Measurements from ENCODE around the gene CAMSAP2. TPM values are rescaled to one million over a fixed set of nuclear protein-coding genes. Genes with fewer than 3 reads are reported as not detected.

CAMSAP2 gene
- total RNA-seq, 1 donor from 2014 or later: 47.9 TPM

DNA sequence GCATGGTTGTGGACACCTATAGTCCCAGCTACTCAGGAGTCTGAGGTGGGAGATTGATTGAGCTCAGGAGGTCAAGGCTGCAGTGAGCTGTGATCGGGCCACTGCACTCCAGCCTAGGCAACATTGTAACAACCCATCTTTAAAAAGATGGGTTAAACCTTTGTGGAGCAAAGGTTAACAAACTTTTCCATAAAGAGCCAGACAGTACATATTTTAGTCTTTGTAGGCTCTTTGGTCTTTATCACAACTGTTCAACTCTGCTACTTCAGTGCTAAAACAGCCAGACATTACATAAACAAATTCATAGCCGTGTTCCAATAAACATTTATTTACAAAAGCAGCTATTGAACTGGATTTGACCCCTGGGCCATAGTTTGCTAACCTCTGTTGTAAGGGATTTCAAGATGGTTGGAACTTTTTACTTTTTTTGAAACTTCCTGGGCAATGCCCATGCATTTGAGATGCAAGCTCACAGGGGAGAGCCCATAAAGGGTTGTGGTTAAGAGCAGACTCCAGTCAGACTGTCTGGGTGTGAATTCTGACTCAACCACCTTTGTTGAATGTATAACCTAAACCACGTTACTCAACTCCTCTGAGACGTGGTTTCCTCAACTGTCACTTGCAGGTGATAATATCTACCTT lies 166.8 kb downstream of the CAMSAP2 start:
- Mint-ChIP-seq H3K36me3 (peaks cover 33% of the 10 kb centered on the region), H3K4me3 (no peak overlapping the region), H3K27ac (no peak overlapping the region), H3K27me3 (ENCODE audit: low read depth) (no peaks in the 10 kb centered on the region), H3K4me1 (peaks cover 3% of the 10 kb centered on the region), H3K9me3 (no peaks in the 10 kb centered on the region)
- DNase-seq (ENCODE audit: low spot score in 2 of 2, unreplicated experiment in 2 of 2): no peak
- TF ChIP-seq, protein P1, sequence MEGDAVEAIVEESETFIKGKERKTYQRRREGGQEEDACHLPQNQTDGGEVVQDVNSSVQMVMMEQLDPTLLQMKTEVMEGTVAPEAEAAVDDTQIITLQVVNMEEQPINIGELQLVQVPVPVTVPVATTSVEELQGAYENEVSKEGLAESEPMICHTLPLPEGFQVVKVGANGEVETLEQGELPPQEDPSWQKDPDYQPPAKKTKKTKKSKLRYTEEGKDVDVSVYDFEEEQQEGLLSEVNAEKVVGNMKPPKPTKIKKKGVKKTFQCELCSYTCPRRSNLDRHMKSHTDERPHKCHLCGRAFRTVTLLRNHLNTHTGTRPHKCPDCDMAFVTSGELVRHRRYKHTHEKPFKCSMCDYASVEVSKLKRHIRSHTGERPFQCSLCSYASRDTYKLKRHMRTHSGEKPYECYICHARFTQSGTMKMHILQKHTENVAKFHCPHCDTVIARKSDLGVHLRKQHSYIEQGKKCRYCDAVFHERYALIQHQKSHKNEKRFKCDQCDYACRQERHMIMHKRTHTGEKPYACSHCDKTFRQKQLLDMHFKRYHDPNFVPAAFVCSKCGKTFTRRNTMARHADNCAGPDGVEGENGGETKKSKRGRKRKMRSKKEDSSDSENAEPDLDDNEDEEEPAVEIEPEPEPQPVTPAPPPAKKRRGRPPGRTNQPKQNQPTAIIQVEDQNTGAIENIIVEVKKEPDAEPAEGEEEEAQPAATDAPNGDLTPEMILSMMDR (IDR thresholded peaks at IDR 0.05; ENCODE audit: unreplicated experiment): no peak

DNA sequence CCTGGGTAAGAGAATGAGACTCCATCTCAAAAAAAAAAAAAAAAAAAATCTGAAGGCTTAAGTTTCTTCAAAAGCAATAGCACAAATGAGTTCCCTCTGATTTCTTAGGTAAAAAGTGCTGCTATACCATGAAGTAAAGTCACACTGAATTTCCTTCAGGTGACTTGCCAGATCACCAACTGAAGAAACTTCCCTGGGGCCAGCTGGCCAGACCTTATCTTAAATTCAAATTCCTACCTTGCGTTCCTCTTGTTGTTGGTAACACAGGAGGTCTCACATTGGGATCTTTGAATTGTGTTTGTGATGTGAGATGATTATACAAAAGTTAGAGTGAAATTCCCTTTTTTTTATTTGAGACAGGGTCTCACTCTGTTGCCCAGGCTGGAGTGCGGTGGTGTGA lies 167.8 kb downstream of the CAMSAP2 start:
- Mint-ChIP-seq H3K27ac (no peak overlapping the region), H3K4me1 (peaks cover 3% of the 10 kb centered on the region), H3K9me3 (no peaks in the 10 kb centered on the region), H3K27me3 (ENCODE audit: low read depth) (no peaks in the 10 kb centered on the region), H3K36me3 (peaks cover 31% of the 10 kb centered on the region), H3K4me3 (no peak overlapping the region)
- TF ChIP-seq, protein P1 (IDR thresholded peaks at IDR 0.05; ENCODE audit: unreplicated experiment): no peak
- no peak for DNase-seq (ENCODE audit: low spot score in 2 of 2, unreplicated experiment in 2 of 2)

DNA sequence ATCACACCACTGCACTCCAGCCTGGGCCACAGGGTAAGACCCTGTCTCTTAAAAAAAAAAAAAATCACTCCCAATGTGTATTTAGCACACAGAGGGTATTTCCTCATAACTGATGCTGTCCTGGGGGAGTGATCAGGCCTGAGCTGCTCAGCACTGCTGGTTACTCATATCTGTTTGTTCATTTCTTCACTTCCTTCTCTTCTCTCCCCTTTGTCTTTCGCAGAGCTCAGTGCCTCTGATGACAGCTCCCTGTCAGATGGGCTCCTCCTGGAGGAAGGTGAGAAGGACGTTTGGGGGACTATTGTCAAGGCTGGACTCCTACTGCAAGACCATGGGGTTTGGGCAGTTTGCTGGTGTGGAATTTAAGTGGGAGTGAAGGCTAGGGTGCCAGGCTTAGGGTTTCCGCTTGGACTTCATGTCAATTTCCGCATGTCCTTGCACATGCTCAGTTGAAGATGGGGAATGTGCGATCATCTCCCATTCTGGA lies 169.0 kb downstream of the CAMSAP2 start:
- H3K4me3 Mint-ChIP-seq: no peak overlapping the region
- TF ChIP-seq, protein P1 (IDR thresholded peaks at IDR 0.05; ENCODE audit: unreplicated experiment): no peak
- H3K27me3 Mint-ChIP-seq (ENCODE audit: low read depth): no peaks in the 10 kb centered on the region
- H3K9me3 Mint-ChIP-seq: no peaks in the 10 kb centered on the region
- no peak for DNase-seq (ENCODE audit: low spot score in 2 of 2, unreplicated experiment in 2 of 2)
- no peaks in the 10 kb centered on the region for H3K4me1 Mint-ChIP-seq
- peaks cover 28% of the 10 kb centered on the region for H3K36me3 Mint-ChIP-seq
- no peak overlapping the region for H3K27ac Mint-ChIP-seq

DNA sequence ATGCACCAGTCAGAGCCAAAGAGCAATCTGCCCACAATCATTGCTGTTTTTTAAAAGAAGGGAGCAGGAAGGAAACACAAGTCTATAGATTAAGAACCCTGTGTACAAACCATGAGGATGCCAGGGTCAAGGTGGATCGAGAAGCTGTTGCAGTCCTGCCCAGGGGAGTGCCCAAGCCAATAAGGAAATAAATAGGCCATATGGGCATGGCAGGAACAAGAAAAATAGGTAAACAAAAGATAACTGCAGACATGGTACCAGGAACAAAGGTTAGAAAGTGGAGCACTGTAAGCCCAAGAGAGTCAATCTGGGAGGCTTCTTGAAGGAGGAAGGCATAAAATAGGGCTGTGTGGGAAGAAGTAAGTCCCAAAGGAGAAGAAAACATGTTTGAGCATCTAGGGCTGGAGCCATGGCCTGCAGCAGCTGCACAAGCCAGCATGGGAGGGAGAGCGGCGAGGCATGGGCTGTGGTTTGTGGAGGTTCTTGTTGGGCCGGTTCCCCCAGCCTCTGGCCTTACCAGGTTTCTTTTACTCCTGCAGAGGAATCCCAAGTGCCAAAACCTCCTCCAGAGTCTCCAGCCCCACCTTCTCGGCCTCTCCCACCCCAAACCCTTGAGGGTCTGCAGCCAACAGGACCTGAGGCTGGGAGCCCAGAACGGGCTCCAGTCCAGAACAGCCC lies 169.6 kb downstream of the CAMSAP2 start:
- Mint-ChIP-seq H3K36me3 (peaks cover 27% of the 10 kb centered on the region), H3K9me3 (no peaks in the 10 kb centered on the region), H3K4me3 (no peak overlapping the region), H3K27ac (no peak overlapping the region), H3K27me3 (ENCODE audit: low read depth) (no peaks in the 10 kb centered on the region), H3K4me1 (no peaks in the 10 kb centered on the region)
- no peak for DNase-seq (ENCODE audit: low spot score in 2 of 2, unreplicated experiment in 2 of 2)
- TF ChIP-seq, protein P1 (IDR thresholded peaks at IDR 0.05; ENCODE audit: unreplicated experiment): no peak

DNA sequence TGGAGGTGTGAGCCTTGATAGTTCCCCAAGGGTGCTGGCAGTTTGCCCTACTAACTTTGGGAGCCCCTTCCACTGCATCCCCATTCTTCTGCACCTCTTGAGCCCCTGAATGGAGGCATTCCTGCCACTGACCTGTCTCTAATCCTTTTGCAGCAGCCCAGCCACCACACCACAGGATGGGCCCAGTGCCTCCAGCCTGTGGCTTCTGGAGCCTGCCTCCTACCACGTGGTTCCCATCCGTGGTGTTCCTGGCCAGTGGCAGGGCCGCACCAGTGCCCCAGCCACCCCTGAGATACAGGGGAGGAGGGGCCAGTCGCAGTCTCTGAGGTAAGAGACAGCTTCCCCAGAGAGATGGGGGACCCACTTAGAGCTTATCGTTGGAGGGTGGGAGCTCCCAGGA lies 170.4 kb downstream of the CAMSAP2 start:
- no peaks in the 10 kb centered on the region for H3K9me3 Mint-ChIP-seq
- H3K4me3 Mint-ChIP-seq: no peak overlapping the region
- no peaks in the 10 kb centered on the region for H3K4me1 Mint-ChIP-seq
- peaks cover 27% of the 10 kb centered on the region for H3K36me3 Mint-ChIP-seq
- no peak for DNase-seq (ENCODE audit: low spot score in 2 of 2, unreplicated experiment in 2 of 2)
- H3K27ac Mint-ChIP-seq: no peak overlapping the region
- TF ChIP-seq, protein P1 (IDR thresholded peaks at IDR 0.05; ENCODE audit: unreplicated experiment): no peak
- H3K27me3 Mint-ChIP-seq (ENCODE audit: low read depth): no peaks in the 10 kb centered on the region
